Medulla oblongata (tissue), 1 donor: ENCODE results near the gene TEX35.
"Not testable (repeated sequence)": the region's sequence is repeated elsewhere in the genome, so short reads cannot be mapped to it uniquely, and the experiment has no call there.

ENCODE experiments used
- DNase-seq: peaks from one replicate; pipeline ENCODE4 v3.0.0-alpha.2; 2015; ENCODE audit errors: extremely low spot score

The TEX35 gene

DNA sequence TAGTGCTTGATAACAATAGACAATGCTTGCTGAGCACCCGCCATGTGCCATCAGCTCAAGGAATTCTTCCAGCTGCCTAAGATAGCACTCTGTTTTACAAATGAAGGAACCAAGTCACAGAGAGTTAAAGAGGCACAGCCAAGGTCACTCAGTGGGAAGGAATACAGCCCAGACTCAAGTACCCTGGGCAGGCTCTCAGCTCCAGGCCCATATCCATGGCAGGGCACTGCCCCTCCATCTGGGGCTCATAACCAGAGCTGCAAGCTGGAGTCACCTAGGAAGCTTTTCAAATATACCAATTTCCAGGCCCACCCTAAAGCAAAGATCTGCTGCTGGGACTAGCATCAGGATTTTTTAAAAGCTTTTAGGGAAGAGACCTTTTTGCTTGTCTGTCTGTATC lies 17.8 kb upstream of the TEX35 start:
- DNase-seq: no peak

DNA sequence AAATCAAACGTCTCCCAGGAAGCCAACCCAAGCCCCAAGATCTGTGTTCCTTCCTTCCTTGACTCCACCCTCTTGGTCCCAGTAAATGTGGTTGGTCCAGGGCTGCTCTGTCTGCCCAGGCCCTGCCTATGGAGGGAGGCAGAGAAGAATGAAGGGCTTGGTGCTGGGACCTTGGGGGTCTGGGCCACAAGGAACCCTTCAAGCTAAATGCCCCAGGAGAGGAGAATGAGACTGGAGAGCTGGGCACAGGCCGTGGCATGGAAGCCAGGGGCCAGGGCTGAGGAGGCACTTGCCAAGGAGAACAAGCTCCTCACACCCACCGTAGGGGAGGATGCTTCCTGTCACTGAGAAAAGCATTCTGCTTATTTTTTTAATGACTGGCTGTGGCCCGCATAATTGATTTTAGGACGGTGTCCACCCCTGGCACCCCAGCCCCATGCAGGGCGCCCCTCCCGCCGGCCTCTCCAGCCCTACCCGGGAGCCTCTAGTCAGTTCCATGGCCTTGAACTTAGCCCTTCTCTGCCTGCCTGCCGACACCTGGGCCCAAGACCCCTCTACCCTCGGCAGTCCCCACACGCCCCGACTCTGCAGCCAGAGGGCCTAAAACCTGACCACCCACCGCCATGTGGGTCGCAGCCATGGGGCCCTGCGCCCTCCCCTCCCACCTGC lies 17.0 kb upstream of the TEX35 start:
- no peak for DNase-seq

- no peak for DNase-seq
These were observed 16.3 kb upstream of the TEX35 start, which contains the start of gene CLEC20A for GRCh38 chr1:178496410-178497135. CLEC20A (minus strand) TSS chr1:178496964; CDS start chr1:178496939, 25 bp downstream.

DNA sequence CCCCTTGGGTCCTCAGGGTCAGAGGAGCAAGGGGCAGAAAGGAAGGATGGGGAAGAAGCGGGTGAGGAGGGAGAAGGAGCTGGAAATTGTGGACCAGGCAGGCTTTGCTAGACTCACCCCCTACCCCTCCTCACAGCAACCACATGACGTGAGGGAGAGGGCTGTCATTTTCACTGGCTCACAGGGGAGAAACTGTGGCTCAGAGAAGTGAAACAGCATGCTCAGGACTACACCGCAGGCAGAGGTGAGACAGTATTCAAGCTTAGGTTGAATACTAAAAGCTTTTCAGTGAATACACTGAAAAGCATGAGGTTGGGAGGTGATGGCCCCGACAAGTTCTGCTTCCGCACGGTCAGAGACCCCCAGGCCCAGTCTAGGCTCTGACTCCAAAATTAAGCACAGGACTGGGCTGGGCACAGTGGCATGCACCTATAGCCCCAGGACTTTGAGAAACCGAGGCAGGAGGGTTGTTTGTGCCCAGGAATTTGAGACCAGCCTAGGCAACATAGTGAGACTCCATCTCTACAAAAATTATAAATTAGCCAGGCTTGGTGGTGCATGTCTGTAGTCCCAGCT lies 14.9 kb upstream of the TEX35 start:
- DNase-seq: no peak

DNA sequence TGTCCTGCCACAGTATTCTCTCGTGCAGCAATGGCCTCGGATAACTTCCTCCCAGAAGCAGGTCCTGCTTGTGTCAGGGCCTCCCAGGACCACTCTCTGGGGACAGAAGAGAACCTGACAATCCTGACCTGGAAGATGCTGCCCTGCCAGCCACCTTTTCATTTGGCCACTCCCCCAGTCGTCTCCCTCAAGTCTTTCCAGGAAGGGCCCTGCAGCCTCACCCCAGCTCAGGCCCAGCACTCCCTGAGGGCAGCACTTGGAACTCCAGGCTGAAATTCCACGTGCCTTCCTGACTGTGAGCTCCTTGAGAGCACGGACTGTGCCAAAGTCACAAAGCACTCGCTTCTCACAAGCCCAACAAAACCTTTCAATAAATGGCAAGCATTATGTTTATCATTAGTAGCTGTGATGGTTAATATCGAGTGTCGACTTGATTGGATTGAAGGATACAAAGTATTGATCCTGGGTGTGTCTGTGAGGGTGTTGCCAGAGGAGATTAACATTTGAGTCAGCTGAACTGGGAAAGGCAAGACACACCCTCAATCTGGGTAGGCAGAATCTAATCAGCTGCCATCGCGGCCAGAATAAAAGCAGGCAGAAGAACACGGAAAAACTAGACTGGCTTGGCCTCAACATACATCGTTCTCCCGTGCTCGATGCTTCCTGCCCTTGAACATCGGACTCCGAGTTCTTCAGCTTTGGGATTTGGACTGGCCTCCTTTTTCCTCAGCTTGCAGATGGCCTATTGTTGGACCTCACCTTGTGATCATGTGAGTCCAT lies 13.8 kb upstream of the TEX35 start:
- no peak for DNase-seq

DNA sequence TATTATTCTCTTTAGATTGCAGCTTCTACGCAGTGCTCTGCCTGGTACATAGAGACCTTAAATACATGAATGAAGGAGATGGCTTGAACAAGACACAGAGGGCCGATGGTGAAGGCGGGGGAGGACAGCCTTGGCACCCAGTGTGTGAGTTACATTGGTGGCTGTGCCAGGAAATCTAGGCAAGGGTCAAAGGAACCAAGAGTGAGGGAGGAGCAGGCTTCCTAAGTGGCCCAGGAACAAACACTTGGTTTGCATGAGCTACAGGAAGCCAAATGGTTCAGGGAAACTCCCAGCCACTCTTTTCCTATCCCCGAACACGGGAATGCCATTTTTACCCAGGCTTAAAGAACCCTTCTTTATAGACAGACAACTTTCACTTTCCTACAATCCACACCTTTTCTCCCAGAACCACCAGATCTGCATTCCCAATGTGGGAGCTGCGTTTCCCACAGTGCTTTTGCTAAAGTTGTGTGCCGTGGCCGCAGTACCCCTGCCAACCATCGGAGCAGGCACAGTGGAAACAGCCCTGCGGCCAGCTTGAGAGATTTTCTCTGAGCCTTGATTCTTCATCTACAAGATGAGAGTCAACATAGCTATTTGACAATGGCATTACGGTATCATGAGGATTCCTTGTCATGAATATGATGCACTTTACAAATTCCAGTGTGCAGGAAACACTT lies 12.7 kb upstream of the TEX35 start:
- no peak for DNase-seq

GRCh38 chr1:178500936-178501554 lies 11.9 kb upstream of the TEX35 start:
- DNase-seq: no peak

DNA sequence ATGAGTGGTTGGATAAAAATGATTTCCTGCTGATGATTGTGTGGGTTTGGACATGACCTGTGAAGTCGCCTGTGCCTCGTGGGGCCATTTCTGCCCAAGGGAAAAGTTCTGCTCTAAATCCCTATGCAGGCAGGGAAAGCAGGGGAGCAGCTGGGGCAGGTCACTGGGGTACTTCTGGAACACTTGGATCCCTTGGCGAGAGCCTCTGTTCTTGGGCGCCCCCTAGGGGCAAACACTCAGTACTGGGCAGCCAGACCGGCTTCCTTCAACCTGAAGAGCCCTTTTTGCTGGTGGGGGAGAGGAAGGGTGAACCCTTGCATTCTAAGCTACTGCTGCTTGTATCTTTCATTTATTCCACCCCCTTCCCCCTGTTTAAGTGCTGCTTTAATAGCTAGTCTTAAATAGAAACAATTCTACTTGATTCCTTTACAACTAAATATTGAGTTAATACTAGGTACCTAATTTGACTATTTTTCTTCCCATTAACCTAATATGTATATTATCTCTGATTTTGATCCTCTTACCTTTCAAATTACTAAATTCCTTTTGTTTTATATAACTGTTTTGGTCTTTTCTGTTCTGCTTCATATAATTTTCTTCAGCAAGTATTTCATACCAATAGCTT lies 11.1 kb upstream of the TEX35 start:
- peak; percentile 76 for DNase-seq

GRCh38 chr1:178502330-178502714 lies 10.6 kb upstream of the TEX35 start:
- DNase-seq: no peak

- no peak for DNase-seq
These were observed 10.1 kb upstream of the TEX35 start for GRCh38 chr1:178502856-178503255.

GRCh38 chr1:178503316-178503715 lies 9.6 kb upstream of the TEX35 start:
- not testable (repeated sequence) for DNase-seq

- DNase-seq: no peak
These were observed 9.1 kb upstream of the TEX35 start for GRCh38 chr1:178503849-178504248.

DNA sequence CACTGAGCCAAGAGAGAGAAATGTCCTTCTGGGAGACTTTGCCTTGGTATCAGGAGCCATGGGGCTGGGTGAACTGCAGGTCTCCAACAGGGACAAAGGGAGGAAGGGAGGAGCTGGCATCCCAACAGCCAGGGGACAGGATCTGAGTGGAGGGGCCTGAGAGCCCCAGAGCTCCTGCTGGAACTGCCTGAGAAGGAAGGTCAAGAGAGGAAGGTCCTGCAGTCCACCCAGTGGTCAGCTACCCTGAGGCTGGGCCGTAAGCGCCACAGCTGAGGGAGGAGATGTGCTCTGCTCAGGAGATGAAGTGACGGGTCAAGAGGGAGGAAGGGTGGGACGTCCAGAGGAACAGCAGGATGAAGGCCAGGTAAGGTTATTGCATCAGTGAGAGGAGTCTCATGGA lies 8.6 kb upstream of the TEX35 start:
- no peak for DNase-seq

DNA sequence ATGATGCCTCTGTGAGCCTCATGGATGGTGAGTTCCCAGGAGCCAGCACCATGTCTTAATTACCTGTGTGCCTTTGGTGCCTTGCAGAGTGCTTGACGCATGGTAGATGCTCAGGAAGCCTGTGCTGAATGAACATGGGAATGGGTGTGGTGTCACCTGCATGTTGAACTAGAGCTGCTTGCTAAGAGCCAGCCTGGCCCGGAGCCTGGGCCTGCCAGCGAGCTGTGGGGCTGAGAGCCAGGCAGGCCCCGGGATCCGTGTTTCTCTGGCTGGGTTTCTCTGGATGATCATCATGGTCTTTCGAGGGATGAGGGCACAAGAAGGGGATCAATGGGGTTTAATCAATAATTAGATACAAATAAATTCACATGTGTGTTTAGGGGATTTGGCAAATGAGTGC lies 6.7 kb upstream of the TEX35 start:
- DNase-seq: no peak

- no peak for DNase-seq
These were observed 6.2 kb upstream of the TEX35 start for GRCh38 chr1:178506669-178507068.

DNA sequence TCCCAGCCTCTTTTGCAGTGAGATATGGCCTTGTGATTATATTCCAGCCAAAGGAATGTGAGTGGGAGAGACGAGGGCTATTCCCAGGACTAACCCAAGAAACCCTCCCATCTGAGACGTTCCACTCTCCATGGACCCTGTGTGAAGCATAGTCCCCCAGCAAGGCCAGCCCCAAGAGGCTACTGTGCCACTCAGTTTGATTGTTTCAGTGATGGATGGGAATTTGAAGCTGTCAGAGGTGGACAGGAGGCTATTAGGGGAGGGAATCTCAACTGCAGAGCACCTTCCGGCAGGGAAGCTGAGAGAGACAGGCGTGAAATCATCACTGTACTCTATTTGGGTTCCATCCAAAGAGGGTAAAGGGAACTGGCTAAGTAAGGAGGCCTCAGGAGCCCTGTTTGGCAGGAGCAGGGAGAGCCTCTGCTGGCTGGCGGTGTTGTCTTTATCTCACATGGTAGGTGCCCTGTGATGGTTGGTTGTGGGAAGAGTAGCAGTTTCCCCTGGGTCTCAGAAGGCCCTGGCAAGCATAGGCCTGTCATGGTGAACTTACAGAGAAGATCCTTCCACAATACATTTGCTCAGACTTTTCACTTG lies 3.4 kb upstream of the TEX35 start:
- DNase-seq: no peak

- DNase-seq: no peak
These were observed 2.8 kb upstream of the TEX35 start for GRCh38 chr1:178510155-178510554.

GRCh38 chr1:178513278-178513983 lies 522 bp downstream of the TEX35 start:
- DNase-seq: no peak

DNA sequence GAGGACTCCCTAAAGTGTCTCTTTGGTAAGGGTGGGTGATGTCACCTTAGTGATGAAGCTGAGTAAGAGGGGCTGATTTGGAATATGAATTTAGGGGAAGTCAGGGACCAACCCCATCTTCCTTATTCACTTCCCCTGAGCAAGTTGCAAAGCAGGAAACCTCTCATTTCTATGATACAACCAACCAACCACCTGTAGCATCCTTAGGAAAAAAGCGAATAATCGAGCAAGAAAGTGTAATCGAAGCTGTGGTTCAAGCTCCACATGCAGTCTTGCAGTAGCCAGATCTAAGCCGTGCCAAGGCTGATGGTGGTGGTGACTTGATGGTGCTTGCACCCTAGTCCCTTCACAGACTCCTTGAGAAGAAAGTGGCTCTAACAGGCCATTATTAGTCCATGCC lies 3.2 kb downstream of the TEX35 start:
- DNase-seq: no peak

GRCh38 chr1:178518894-178519293 lies 6.0 kb downstream of the TEX35 start:
- no peak for DNase-seq
